Left lung (tissue), 10 donors: ENCODE results near the gene IL1RL2. TPM values are rescaled to one million over a fixed set of nuclear protein-coding genes. Genes with fewer than 3 reads are reported as not detected.
A peak's percentile ranks its signal among the peaks of the same experiment; 100 is the strongest.

Experiments used
- ATAC-seq: fragments of 200-7000 bp; cut with Tn5 transposase; one replicate; pipeline ENCODE4 v1.9.1; 2020; ENCODE audit warnings: moderate library complexity
- DNase-seq, 4 donors: peaks; one replicate each; pipeline ENCODE4 v3.0.0-alpha.2; 2013 to 2020
- H3K27ac ChIP-seq, 2 donors: fragments of 200-600 bp; sonication (generic) in 1 of 2; one replicate each; pipeline versions ENCODE4 v1.5.0 to v1.8.0; 2020 to 2021
- H3K27me3 ChIP-seq, 2 donors: fragments of 200-600 bp; sonication (generic) in 1 of 2; one replicate each; pipeline versions ENCODE4 v1.5.0 to v1.8.0; 2020 to 2021
- H3K36me3 ChIP-seq, 2 donors: fragments of 200-600 bp; sonication (generic) in 1 of 2; one replicate each; pipeline versions ENCODE4 v1.5.0 to v1.8.0; 2020 to 2021
- H3K4me1 ChIP-seq, 2 donors: fragments of 200-600 bp; one replicate each; pipeline ENCODE4 v1.8.0; 2021
- H3K4me3 ChIP-seq, 2 donors: fragments of 200-600 bp; sonication (generic) in 1 of 2; one replicate each; pipeline versions ENCODE4 v1.5.0 to v1.8.0; 2020 to 2021; ENCODE audit warnings: mild to moderate bottlenecking in 1 of 2
- H3K9me3 ChIP-seq, 2 donors: fragments of 200-600 bp; sonication (generic) in 1 of 2; one replicate each; pipeline versions ENCODE4 v1.5.0 to v1.8.0; 2020 to 2021
- CTCF ChIP-seq, 2 donors: fragments of 200-600 bp; sonication (generic) in 1 of 2; IDR thresholded peaks; one replicate each; pipeline versions ENCODE4 v1.5.0 to v1.8.0; 2021; ENCODE audit warnings: antibody characterized with exemption in 2 of 2
- intact Hi-C, 2 donors: fragments of 100-400 bp; cut with DNase I; formaldehyde crosslinking; loops; one replicate each; pipeline versions ENCODE4 v1.11.2 to v1.14.2; 2022
- polyA plus RNA-seq, 6 donors: library from polyadenylated mRNA; unstranded; fragments of 120-200 nt; gene quantifications; one replicate each; pipeline ENCODE4 v1.2.1, GENCODE V29; 2013; ENCODE audit not compliant: insufficient read length in 6 of 6
- total RNA-seq, 2 donors: library from RNA; stranded (reverse); fragmentation: NEBNext Ultra II Directional; extraction: Animal tissue kit (Norgen Biotek cat#: 25700); gene quantifications; one replicate each; pipeline ENCODE4 v1.2.1, GENCODE V29; 2021
- donor health status: DM: no; HTN: yes; CAD: no.
- donor health status: DM: no; HTN: no; CAD: no.

IL1RL2 gene
- total and polyA plus RNA-seq, 8 donors = 0.91 to 2.5 (median 1.5) TPM

DNA sequence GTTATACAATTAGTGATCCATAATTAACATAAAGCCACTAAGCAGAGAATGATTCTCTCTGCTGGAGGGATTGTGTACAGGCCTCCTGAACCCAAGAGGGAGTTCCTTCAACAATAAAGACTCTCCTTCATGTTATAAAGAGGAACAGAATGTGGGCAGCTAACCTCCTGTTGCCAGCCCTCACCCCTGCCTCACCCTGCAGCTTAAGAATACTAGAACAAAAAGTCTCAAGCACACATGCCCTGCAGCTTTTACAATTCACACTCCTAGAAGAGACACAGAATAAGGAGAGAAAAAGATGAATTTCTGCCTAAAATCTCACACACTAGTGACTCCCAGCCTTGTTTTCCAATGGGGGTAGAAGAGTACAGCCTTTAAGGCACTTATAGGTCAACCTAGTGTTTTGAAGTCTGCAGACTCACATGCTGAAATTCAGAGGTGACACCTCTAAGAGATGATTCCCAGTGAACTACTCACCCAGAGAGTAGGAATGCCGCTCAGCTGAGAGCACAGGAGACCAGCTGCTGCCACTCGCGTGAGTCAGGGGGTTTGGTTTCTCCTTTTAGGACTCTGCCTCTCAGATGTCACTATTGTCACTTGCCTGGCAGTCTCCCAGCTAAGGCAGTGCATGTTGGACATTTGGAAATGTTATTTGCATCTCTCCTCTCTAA, 92.0 kb downstream of the IL1RL2 start:
- ATAC-seq (peak; percentile 39), DNase-seq (no peak)
- Histone ChIP-seq H3K9me3 (no peaks in the 10 kb centered on the region), H3K36me3 (no peaks in the 10 kb centered on the region), H3K27me3 (no peaks in the 10 kb centered on the region), H3K4me1 (peaks cover 0 to 30% of the 10 kb centered on the region in 2 donors), H3K27ac (no peak overlapping the region), H3K4me3 (no peak overlapping the region)
- TF ChIP-seq CTCF (IDR thresholded peaks at IDR 0.05) = no peak
- intact Hi-C loops = no loop called here

DNA sequence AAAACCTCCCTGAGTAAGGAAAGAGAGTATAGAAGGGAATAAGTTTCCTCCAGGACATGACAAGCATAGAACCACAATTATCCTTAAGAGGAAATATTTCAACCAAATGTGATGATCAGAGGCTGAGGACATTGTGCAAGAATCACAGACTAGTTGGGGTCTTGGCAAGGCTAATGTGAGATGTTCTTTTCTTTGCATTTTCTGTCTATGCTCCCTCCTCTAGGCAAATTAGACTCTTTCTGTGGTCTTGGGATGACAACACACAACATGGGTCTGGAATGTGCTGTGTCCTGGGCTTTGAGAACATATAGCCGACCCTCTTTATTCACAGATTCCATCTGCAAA, 92.5 kb downstream of the IL1RL2 start:
- Histone ChIP-seq H3K4me3 (no peak overlapping the region), H3K36me3 (no peaks in the 10 kb centered on the region), H3K4me1 (peaks cover 0 to 27% of the 10 kb centered on the region in 2 donors), H3K27ac (no peak overlapping the region), H3K9me3 (no peaks in the 10 kb centered on the region), H3K27me3 (no peaks in the 10 kb centered on the region)
- intact Hi-C loops = no loop called here
- peak in 1 of 4 donors; percentile 19 for DNase-seq
- no peak for ATAC-seq
- no peak for TF ChIP-seq CTCF (IDR thresholded peaks at IDR 0.05)

DNA sequence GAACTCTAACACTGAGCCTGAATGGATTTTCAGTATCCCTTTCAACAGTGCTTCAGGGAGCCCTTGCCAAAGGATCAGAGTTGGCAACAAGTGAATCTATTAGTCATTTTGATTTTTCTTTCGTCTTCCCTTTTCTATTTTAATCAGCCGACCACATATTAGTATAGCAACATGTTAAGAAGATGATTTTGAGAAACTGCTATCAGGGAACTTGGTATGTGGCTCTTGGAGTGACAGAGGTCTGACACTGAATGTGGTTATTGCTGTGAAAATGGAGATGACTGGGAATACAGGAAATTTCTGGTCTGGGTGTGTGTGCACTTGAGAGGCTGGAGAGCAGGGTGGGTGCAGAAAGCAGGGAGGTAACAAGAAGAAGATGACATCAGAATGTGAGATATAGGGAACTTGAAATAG, 95.9 kb downstream of the IL1RL2 start:
- Histone ChIP-seq H3K4me1 (peaks cover 0 to 25% of the 10 kb centered on the region in 2 donors), H3K9me3 (no peaks in the 10 kb centered on the region), H3K4me3 (no peak overlapping the region), H3K27me3 (no peaks in the 10 kb centered on the region), H3K36me3 (no peaks in the 10 kb centered on the region), H3K27ac (no peak overlapping the region)
- ATAC-seq (no peak), DNase-seq (no peak)
- no peak for TF ChIP-seq CTCF (IDR thresholded peaks at IDR 0.05)
- intact Hi-C loops = no loop called here

GRCh38 chr2:102283996-102284395, 97.2 kb downstream of the IL1RL2 start:
- peaks cover 0 to 20% of the 10 kb centered on the region in 2 donors for H3K4me1 ChIP-seq
- no peak for TF ChIP-seq CTCF (IDR thresholded peaks at IDR 0.05)
- no peaks in the 10 kb centered on the region for H3K27me3 ChIP-seq
- no peaks in the 10 kb centered on the region for H3K9me3 ChIP-seq
- H3K27ac ChIP-seq = no peak overlapping the region
- no peak overlapping the region for H3K4me3 ChIP-seq
- ATAC-seq = no peak
- intact Hi-C loops = no loop called here
- H3K36me3 ChIP-seq = no peaks in the 10 kb centered on the region
- DNase-seq = no peak

- H3K27me3 ChIP-seq = no peaks in the 10 kb centered on the region
- no peaks in the 10 kb centered on the region for H3K9me3 ChIP-seq
- no peaks in the 10 kb centered on the region for H3K36me3 ChIP-seq
- H3K4me3 ChIP-seq = no peak overlapping the region
- H3K27ac ChIP-seq = no peak overlapping the region
- ATAC-seq (no peak), DNase-seq (no peak)
- intact Hi-C loops = no loop called here
- H3K4me1 ChIP-seq = peaks cover 0 to 17% of the 10 kb centered on the region in 2 donors
- no peak for TF ChIP-seq CTCF (IDR thresholded peaks at IDR 0.05)
These were observed 97.8 kb downstream of the IL1RL2 start for GRCh38 chr2:102284611-102285010.
